Adipocyte (in vitro differentiated cells): Measurements from ENCODE around the gene IQGAP3.

ENCODE experiments used
- DNase-seq: peaks from one replicate; pipeline ENCODE4 v3.0.0-alpha.2; 2015; ENCODE audit warnings: low read depth
- H3K27me3 ChIP-seq: replicated peaks from 2 replicates; pipeline ENCODE4 v1.7.0; 2013; ENCODE audit warnings: mild to moderate bottlenecking, low read length, moderate library complexity; ENCODE audit not compliant: control insufficient read depth, insufficient read depth
- H3K36me3 ChIP-seq: 2 replicates; pipeline ENCODE4 v1.7.0; 2013; ENCODE audit warnings: low read length, mild to moderate bottlenecking, moderate library complexity; ENCODE audit not compliant: control insufficient read depth, insufficient read depth, severe bottlenecking
- H3K4me1 ChIP-seq: 2 replicates; pipeline ENCODE4 v1.7.0; 2013; ENCODE audit warnings: mild to moderate bottlenecking, low read length, moderate library complexity; ENCODE audit not compliant: control insufficient read depth, insufficient read depth
- H3K4me3 ChIP-seq: 2 replicates; pipeline ENCODE4 v1.7.0; 2013; ENCODE audit warnings: mild to moderate bottlenecking, low read length, moderate library complexity
- H3K9ac ChIP-seq: 2 replicates; pipeline ENCODE4 v1.7.0; 2013; ENCODE audit warnings: mild to moderate bottlenecking, low read length, moderate library complexity
- H3K9me3 ChIP-seq: 2 replicates; pipeline ENCODE4 v1.7.0; 2013; ENCODE audit warnings: mild to moderate bottlenecking, low read length, moderate library complexity; ENCODE audit not compliant: control insufficient read depth

IQGAP3 gene

DNA sequence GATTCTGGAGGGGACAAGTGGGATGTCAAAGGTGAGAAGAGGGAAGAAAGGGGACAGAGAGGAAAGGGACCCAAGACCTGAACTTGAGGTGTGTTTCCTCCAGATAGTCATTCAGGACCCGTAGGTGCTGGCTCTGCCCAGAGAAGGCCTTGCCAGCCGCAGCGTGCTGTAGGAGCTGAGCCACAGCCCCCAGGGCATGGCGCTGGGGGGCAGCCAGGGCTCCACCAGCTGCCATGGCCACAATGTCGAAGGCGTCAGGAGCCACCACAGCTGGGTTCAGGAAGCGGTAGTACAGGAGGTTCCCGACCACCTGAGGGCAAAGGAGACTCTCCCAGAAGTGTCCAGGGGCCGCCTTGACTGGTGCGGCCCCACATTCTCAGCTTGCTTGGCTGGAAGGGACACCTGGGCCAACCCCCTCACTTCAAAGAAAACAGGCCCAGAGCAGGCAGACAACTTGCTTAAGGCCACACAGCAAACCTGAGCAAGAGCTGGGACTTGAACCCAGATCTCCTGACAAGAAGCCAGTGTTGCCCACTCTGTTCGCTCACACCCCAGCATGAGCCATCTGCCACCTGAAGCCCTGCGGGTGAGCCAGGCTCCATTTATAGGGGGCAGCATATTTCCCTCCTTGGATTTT, 37.8 kb downstream of the IQGAP3 start:
- Histone ChIP-seq H3K27me3 (no peaks in the 10 kb centered on the region), H3K36me3 (no peaks in the 10 kb centered on the region), H3K4me3 (no peak overlapping the region), H3K9ac (no peak overlapping the region), H3K4me1 (no peaks in the 10 kb centered on the region), H3K9me3 (no peaks in the 10 kb centered on the region)
- no peak for DNase-seq

DNA sequence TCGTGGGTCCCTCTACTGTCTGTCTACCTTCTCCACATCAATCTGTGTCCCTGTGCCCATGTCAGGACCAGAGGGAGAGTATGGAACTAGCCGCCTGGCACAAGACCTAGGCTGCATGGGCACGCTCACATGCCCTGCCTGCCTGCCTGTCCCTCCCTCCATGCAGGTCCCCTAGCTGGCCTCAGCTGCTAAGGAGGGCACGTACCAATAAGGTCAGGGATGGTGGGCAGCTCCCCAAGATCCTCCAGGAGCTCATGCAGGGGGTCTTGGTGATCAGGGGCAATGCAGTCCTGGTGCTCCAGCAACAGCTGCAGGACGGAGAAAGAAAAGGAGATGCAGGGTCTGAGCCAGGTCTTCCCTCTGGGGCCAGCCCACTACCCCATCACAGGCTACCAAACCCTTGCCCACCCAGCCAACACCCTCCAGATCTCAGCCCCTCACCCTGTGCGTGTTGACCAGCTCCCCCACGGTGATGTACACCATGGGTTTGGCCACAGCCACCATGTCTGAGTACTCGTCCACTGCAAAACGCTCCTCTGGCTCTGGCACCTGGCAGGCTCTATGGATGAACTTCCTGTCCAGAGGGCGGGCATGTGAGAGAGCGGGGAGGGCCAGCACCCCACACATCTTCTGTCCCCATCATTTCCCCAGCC, 38.7 kb downstream of the IQGAP3 start:
- H3K27me3 ChIP-seq: no peaks in the 10 kb centered on the region
- no peak for DNase-seq
- H3K9me3 ChIP-seq: no peaks in the 10 kb centered on the region
- H3K4me3 ChIP-seq: no peak overlapping the region
- H3K36me3 ChIP-seq: no peaks in the 10 kb centered on the region
- H3K4me1 ChIP-seq: no peaks in the 10 kb centered on the region
- H3K9ac ChIP-seq: no peak overlapping the region

DNA sequence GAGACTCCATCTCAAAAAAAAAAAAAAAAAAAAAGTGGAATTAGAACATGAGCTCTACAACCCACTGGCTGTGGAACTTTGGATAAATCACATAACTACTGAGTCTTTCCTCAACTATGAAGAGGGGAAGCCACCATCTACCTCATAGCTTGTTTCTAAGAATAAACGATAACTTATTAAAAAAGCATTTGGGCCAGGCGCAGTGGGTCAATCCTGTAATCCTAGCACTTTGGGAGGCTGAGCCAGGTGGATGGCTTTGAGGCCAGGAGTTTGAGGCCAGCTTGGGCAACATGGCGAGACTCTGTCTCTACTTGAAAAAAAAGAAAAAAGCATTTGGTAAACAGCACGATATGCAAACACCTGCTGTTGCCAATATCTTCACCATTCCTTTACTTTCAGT, 40.0 kb downstream of the IQGAP3 start:
- no peaks in the 10 kb centered on the region for H3K36me3 ChIP-seq
- H3K4me3 ChIP-seq: no peak overlapping the region
- DNase-seq: no peak
- H3K4me1 ChIP-seq: no peaks in the 10 kb centered on the region
- H3K9me3 ChIP-seq: no peaks in the 10 kb centered on the region
- no peaks in the 10 kb centered on the region for H3K27me3 ChIP-seq
- H3K9ac ChIP-seq: no peak overlapping the region

DNA sequence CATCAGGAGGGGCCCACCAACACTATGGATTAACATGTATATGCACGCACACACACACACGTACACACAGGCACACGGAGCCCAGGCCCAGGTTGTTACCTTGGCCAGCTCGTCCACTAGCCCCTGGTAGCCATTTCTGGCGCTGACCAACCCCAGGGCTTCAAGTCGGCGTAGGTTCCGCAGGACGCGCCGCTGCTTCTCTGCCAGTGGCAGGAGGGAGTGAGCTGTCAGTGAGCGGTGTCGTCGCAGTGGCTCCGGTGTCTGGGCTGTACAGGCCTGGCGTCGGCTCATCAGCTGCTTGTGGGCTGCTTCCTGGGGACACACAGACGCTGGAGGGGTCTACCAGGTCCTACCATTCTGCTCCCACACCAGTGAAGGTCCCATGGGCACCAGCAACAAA, 42.4 kb downstream of the IQGAP3 start:
- H3K4me1 ChIP-seq: no peaks in the 10 kb centered on the region
- no peaks in the 10 kb centered on the region for H3K27me3 ChIP-seq
- H3K9ac ChIP-seq: no peak overlapping the region
- DNase-seq: no peak
- no peaks in the 10 kb centered on the region for H3K9me3 ChIP-seq
- H3K4me3 ChIP-seq: no peak overlapping the region
- H3K36me3 ChIP-seq: no peaks in the 10 kb centered on the region

DNA sequence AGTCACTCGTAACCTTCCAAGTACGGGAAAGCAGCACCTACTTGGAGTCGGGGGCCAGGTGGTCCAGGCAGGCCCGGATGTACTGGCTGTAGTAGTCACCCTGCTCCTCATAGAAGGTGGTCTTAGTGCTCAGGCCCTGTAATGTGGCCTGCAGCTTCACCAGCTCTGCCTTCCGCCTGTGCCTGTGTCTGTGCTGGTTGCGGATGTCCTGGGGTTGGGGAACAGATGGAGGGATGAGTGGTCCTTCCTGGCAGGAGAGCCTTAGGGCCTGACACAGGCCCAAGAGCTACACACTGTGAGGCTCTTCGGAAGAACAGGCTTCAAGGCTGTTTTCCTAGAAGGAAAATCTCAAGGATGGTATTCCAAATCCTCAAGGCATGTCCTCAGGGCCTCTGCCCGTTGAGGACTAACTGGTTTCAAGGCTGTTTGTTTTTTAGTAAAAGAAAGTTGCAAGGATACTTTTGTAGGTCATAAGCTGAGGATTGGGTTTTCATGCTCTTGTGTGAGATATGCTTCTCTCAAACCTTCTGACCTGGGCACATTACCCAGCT, 43.4 kb downstream of the IQGAP3 start:
- Histone ChIP-seq H3K9me3 (no peaks in the 10 kb centered on the region), H3K4me1 (no peaks in the 10 kb centered on the region), H3K27me3 (no peaks in the 10 kb centered on the region), H3K36me3 (no peaks in the 10 kb centered on the region), H3K9ac (no peak overlapping the region), H3K4me3 (no peak overlapping the region)
- no peak for DNase-seq

DNA sequence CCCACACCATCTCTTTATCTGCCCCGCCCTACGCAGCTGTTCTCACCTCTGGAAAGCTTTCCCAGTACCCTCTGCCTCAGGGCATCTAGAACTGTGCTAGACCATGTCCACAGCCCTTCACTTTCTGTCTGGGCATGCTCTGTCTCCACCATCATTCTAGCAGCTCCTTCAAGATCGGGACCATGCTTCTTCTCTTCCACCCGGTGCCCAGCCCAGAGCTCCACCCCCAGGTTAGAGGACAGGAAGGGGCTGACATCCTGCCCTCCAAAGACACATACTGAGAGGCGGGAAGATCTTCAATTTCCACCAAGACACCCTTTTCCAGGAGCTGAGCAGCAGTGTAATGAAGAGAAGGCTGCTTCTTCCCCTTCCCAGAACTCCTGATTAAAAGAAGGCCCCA, 44.1 kb downstream of the IQGAP3 start:
- H3K36me3 ChIP-seq: no peaks in the 10 kb centered on the region
- DNase-seq: no peak
- H3K9me3 ChIP-seq: no peaks in the 10 kb centered on the region
- H3K27me3 ChIP-seq: no peaks in the 10 kb centered on the region
- no peak overlapping the region for H3K9ac ChIP-seq
- H3K4me1 ChIP-seq: no peaks in the 10 kb centered on the region
- H3K4me3 ChIP-seq: no peak overlapping the region

DNA sequence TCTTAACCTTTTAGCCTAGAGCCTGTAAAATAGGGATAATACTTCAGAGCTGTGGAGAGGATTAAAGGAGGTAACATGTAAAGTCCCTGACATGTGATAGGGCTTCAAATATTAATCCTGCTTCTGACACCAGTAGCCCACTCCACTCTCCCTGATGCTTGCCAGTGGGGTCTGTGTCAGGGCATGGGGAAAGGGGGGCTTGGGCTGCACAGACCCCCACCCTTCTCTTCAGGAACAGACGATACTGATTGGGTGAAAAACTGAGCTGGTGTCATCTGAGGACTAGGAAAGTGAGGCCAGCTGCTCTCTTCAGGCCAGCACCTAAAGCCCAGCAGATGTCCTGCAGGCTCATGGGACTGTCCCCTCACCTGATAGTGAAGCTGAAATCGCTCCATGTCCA, 44.8 kb downstream of the IQGAP3 start:
- Histone ChIP-seq H3K4me3 (no peak overlapping the region), H3K36me3 (no peaks in the 10 kb centered on the region), H3K9ac (no peak overlapping the region), H3K9me3 (no peaks in the 10 kb centered on the region), H3K4me1 (no peaks in the 10 kb centered on the region), H3K27me3 (no peaks in the 10 kb centered on the region)
- DNase-seq: no peak

DNA sequence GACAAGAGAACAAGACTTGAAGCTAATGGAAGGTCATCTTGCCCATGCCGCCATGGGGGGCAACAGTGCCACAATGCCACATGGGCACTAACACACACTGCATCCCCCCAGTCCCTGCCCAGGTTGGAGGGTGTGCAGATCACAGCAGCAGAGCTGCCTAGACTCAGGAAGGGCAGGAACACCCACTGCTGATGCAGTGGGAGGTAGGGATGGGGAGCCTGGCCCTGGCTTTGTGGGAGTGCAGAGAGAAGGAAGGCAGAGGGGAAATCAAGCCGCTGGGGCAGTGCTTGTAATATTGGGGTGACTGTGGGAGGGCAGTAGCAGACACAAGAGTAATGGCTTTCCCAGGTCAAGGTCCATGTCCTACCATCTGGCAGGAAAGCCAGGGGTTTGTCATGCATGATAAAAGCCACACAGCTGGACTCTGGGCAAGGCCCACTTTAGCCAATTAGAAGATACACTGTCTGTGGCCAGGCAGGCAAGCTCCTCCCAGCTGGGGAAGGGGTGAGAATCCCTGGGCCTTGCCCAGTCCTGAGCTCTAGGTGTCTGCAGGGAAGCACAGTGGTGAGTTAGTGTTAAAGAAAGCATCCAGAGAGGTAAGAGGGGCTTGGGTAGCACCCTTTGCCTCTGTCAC, 46.4 kb downstream of the IQGAP3 start:
- DNase-seq: no peak
- no peaks in the 10 kb centered on the region for H3K9me3 ChIP-seq
- no peak overlapping the region for H3K4me3 ChIP-seq
- no peaks in the 10 kb centered on the region for H3K36me3 ChIP-seq
- no peaks in the 10 kb centered on the region for H3K27me3 ChIP-seq
- H3K9ac ChIP-seq: no peak overlapping the region
- H3K4me1 ChIP-seq: no peaks in the 10 kb centered on the region

DNA sequence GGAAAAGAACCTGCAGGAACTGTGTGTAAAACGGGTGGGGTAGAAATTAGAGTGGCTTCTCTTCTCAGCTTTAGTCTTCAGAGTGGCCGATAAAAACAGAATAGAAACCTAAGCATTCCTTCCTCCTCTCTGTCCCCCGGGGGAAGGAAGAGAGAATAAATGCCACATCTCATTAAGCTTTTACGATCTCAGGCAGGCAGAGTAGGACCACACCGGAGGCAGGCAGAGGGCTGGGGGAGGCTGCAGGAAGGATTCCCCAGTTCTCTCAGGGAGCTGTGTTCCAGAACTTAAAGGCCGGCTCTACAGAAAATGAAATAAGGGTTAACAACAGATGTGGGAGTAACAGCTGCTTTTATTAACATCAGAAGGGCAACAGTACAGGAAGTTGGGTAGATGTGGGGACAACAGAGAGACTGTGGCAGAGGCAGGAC, 47.3 kb downstream of the IQGAP3 start:
- H3K4me3 ChIP-seq: no peak overlapping the region
- H3K27me3 ChIP-seq: no peaks in the 10 kb centered on the region
- no peaks in the 10 kb centered on the region for H3K36me3 ChIP-seq
- no peaks in the 10 kb centered on the region for H3K4me1 ChIP-seq
- no peak overlapping the region for H3K9ac ChIP-seq
- no peaks in the 10 kb centered on the region for H3K9me3 ChIP-seq
- DNase-seq: no peak

DNA sequence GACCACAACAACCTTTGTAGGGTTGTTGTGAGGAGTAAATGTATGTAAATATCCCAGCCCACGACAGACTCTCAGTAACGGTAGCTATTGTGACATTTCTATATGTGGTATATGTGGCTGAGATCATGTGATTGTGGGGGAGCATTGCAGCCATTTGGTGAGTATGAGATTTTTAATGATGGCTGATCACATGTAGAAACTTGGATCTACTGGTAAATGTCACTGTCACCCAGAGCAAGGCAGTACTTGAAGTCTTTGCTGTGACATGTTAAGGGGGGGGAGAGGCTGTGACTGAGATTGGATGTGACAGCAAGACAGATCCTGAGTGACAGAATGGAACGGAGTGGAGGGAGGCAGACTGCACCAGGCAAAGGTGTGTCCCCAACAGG, 47.9 kb downstream of the IQGAP3 start:
- no peak overlapping the region for H3K4me3 ChIP-seq
- H3K36me3 ChIP-seq: no peaks in the 10 kb centered on the region
- DNase-seq: no peak
- H3K4me1 ChIP-seq: no peaks in the 10 kb centered on the region
- H3K27me3 ChIP-seq: no peaks in the 10 kb centered on the region
- no peaks in the 10 kb centered on the region for H3K9me3 ChIP-seq
- H3K9ac ChIP-seq: no peak overlapping the region

DNA sequence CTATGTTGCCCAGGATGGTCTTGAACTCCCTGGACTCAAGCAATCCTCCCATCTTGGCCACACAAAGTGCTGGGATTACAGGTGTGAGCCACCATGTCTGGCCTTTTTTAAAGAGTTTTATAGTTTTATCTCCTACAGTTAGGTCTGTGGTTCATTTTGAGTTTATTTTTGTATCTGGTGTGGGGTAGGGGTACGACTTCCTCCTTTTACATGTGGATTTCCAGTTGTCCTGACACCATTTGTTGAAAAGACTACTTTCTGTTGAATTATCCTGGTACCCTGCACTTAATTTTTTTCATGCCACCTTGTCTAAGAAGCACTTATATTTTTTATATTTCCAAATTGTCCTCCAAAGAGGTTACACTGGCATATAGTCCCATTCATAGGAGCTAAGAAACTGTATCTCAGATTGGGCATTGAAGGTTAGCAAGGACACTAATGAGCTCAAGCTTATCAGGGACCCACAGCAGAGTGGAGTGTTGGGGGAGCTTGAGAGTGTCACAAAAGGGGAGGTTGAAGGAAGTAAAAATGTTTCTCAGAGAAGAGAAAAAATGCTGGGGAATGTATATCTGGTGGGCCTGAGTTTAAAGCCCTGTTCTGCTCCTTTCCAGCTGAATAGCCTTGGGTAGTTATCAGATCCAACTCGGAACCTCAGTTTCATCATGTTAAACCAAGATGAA, 48.4 kb downstream of the IQGAP3 start:
- Histone ChIP-seq H3K36me3 (no peaks in the 10 kb centered on the region), H3K27me3 (no peaks in the 10 kb centered on the region), H3K9ac (no peak overlapping the region), H3K4me1 (no peaks in the 10 kb centered on the region), H3K4me3 (no peak overlapping the region), H3K9me3 (no peaks in the 10 kb centered on the region)
- DNase-seq: no peak
